GM10266 (cell line): ENCODE results near the gene KCNJ1.

Experiments used
- DNase-seq: peaks from one replicate; pipeline ENCODE4 v3.0.0; 2012; ENCODE audit errors: extremely low spot score
- TF ChIP-seq, protein P1 (sequence below): IDR thresholded peaks from 2 replicates; pipeline ENCODE4 v1.5.1; 2012; ENCODE audit warnings: mild to moderate bottlenecking, low read depth; ENCODE audit not compliant: control insufficient read depth, insufficient read depth; ENCODE audit errors: missing control alignments

KCNJ1 gene

DNA sequence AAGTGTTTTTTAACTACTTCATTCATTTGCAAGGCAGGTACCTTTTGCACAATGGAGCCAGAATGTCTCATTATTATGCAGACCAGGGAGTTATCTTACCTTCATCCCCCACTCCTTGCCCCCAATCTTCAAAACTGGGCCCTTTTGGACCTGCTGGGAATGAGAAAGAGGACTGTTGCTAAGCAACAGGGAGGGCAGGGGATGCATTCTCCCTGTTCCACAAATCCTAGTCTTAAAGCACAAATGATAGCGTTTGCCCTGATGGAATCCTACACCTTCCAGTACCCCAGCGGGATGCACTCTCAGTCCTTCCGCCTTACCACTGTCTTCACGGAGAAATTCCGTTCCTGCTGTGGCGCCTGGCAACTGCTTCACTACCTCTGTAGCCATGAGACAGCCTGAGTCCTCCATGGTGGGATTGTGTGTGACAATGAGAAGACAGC is 4.1 kb upstream of the KCNJ1 start:
- no peak for DNase-seq
- TF ChIP-seq, protein P1, sequence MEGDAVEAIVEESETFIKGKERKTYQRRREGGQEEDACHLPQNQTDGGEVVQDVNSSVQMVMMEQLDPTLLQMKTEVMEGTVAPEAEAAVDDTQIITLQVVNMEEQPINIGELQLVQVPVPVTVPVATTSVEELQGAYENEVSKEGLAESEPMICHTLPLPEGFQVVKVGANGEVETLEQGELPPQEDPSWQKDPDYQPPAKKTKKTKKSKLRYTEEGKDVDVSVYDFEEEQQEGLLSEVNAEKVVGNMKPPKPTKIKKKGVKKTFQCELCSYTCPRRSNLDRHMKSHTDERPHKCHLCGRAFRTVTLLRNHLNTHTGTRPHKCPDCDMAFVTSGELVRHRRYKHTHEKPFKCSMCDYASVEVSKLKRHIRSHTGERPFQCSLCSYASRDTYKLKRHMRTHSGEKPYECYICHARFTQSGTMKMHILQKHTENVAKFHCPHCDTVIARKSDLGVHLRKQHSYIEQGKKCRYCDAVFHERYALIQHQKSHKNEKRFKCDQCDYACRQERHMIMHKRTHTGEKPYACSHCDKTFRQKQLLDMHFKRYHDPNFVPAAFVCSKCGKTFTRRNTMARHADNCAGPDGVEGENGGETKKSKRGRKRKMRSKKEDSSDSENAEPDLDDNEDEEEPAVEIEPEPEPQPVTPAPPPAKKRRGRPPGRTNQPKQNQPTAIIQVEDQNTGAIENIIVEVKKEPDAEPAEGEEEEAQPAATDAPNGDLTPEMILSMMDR, result no peak

DNA sequence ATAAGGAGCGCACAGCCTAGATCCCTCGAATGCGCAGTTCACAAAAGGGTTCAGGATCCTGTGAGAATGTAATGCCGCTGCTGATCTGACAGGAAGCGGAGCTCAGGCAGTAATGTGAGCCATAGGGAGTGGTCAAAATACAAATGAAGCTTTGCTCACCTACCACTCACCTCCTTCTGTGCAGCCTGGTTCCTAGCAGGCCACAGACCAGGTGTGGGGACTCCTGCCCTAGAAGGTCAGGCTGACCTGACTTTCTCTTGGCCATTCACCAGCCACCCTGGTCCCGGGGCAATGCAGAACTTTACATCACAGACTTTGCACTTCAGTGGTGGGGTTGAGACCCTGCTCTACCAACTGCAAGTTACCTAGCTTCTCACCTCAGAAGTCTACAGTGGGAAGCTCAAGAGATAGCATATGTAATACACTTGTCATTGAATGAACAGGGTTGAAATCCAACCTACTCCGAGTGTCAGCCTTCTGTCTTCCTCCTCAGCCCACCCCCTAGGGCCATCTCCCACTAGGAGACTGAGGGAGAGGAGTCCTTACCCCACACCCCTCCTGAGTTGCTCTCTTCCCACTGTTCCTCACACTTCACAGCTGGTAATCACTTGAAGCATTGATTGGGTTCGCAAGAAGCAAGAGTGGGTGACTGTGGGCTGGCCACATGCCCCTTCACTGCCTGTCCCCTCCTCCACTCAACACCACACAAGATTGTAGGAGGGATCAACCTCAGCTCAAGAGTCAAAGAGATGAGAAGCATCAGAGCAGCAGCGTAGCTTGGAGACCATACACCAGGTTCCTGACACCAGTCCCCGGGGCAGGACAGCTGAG is 2.0 kb upstream of the KCNJ1 start:
- no peak for DNase-seq
- TF ChIP-seq, protein P1, result no peak

DNA sequence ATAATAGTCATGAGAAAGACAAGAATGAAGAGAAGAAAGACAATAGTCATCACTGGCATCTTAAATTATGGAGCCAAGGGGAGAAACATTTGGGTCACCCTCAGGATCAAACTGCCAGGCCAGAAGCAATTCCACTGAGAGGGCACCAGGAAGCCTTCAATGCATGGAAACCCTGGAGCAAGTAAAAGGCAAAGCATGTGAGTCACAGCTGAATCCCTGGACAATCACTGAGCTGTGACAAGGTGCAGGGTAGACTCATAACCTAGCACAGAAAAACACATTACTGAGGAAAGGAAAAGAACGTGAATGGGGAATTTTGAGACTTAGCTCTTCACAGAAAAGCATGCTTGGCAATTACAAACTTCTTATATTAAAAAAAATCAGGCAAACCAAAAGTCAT is 1.6 kb downstream of the KCNJ1 start:
- no peak for DNase-seq
- TF ChIP-seq, protein P1, result no peak

GRCh38 chr11:128862908-128863660 is 4.0 kb downstream of the KCNJ1 start:
- TF ChIP-seq, protein P1, result no peak
- DNase-seq, result no peak

GRCh38 chr11:128862406-128862805 is 4.7 kb downstream of the KCNJ1 start:
- DNase-seq, result no peak
- TF ChIP-seq, protein P1, result no peak

- no peak for DNase-seq
- TF ChIP-seq, protein P1, result no peak
Observed at GRCh38 chr11:128860571-128861361, 6.3 kb downstream of the KCNJ1 start.
